Neural cell (in vitro differentiated cells): ENCODE data around the gene APLF. TPM values are rescaled to one million over a fixed set of nuclear protein-coding genes. Genes with fewer than 3 reads are reported as not detected.

Experiments used
- H2AFZ ChIP-seq: fragments of 200-600, 300-800 bp; sonication (generic), shearing (Covaris generic); 2 replicates; pipeline ENCODE4 v1.6.0; 2014; ENCODE audit warnings: low read depth, mild to moderate bottlenecking, antibody characterized with exemption, low read length, moderate library complexity
- H3F3A ChIP-seq: fragments of 200-600 bp; shearing (Covaris generic); 2 replicates; pipeline ENCODE4 v1.6.1; 2016; ENCODE audit warnings: mild to moderate bottlenecking, moderate library complexity, mixed read lengths, antibody characterized with exemption, low read length; ENCODE audit not compliant: insufficient read depth, poor library complexity, severe bottlenecking
- H3K27ac ChIP-seq: fragments of 200-600, 300-800 bp; sonication (generic), shearing (Covaris generic); 2 replicates; pipeline ENCODE4 v1.5.1; 2014; ENCODE audit warnings: mild to moderate bottlenecking, low read length, moderate library complexity
- H3K27me3 ChIP-seq: fragments of 300-800, 200-600 bp; sonication (generic), shearing (Covaris generic); 2 replicates; pipeline ENCODE4 v1.6.0; 2014; ENCODE audit warnings: mild to moderate bottlenecking, low read depth, low read length, moderate library complexity; ENCODE audit not compliant: insufficient read depth
- H3K36me3 ChIP-seq: fragments of 300-800, 200-600 bp; sonication (generic), shearing (Covaris generic); 2 replicates; pipeline ENCODE4 v1.5.1; 2014; ENCODE audit warnings: mild to moderate bottlenecking, antibody characterized with exemption, low read length, moderate library complexity; ENCODE audit not compliant: insufficient read depth
- H3K4me2 ChIP-seq: fragments of 300-800, 200-600 bp; sonication (generic), shearing (Covaris generic); 2 replicates; pipeline ENCODE4 v1.6.0; 2014; ENCODE audit warnings: mild to moderate bottlenecking, low read length
- H3K4me3 ChIP-seq: fragments of 300-800, 200-600 bp; sonication (generic), shearing (Covaris generic); 2 replicates; pipeline ENCODE4 v1.5.1; 2014; ENCODE audit warnings: mild to moderate bottlenecking, low read length, moderate library complexity
- H3K79me2 ChIP-seq: fragments of 200-600 bp; shearing (Covaris generic); replicated peaks from 2 replicates; pipeline ENCODE4 v1.6.0; 2014; ENCODE audit warnings: mild to moderate bottlenecking, low read length, moderate library complexity; ENCODE audit not compliant: insufficient read depth
- H3K9ac ChIP-seq: fragments of 300-800, 200-600 bp; sonication (generic), shearing (Covaris generic); 2 replicates; pipeline ENCODE4 v1.6.1; 2016; ENCODE audit warnings: mild to moderate bottlenecking, low read length, mixed read lengths
- H3K9me2 ChIP-seq: fragments of 200-600 bp; shearing (Covaris generic); 2 replicates; pipeline ENCODE4 v1.6.1; 2016; ENCODE audit warnings: mild to moderate bottlenecking, low read length, mixed read lengths; ENCODE audit not compliant: insufficient read depth
- H3K9me3 ChIP-seq: fragments of 200-600, 300-800 bp; sonication (generic), shearing (Covaris generic); 2 replicates; pipeline ENCODE4 v1.6.1; 2016; ENCODE audit warnings: mild to moderate bottlenecking, mixed run types, low read length, moderate library complexity, mixed read lengths
- H4K20me1 ChIP-seq: fragments of 200-600 bp; shearing (Covaris generic); 2 replicates; pipeline ENCODE4 v1.6.1; 2016; ENCODE audit warnings: mild to moderate bottlenecking, mixed run types; ENCODE audit not compliant: insufficient read depth
- CTCF ChIP-seq: fragments of 450-650 bp; IDR thresholded peaks from 2 replicates; pipeline ENCODE4 v1.5.1; 2014; ENCODE audit warnings: antibody characterized with exemption, mild to moderate bottlenecking, moderate library complexity; ENCODE audit not compliant: poor library complexity, severe bottlenecking
- EP300 ChIP-seq: fragments of 450-650 bp; conservative IDR thresholded peaks from 2 replicates; pipeline ENCODE4 v1.6.1; 2014; ENCODE audit warnings: antibody characterized with exemption, mild to moderate bottlenecking, moderate library complexity; ENCODE audit not compliant: poor library complexity, severe bottlenecking
- EZH2 ChIP-seq: fragments of 200-600, 300-800 bp; shearing (Covaris generic), sonication (generic); IDR thresholded peaks from 2 replicates; pipeline ENCODE4 v1.6.1; 2014; ENCODE audit warnings: antibody characterized with exemption, low read length, borderline replicate concordance, mild to moderate bottlenecking; ENCODE audit not compliant: insufficient read depth, poor library complexity, severe bottlenecking
- MXI1 ChIP-seq: fragments of 450-650 bp; conservative IDR thresholded peaks from 2 replicates; pipeline ENCODE4 v1.6.1; 2014; ENCODE audit warnings: antibody characterized with exemption, mild to moderate bottlenecking; ENCODE audit not compliant: poor library complexity, severe bottlenecking
- POLR2AphosphoS5 ChIP-seq: IDR thresholded peaks from 2 replicates; pipeline ENCODE4 v1.6.1; 2012
- RAD21 ChIP-seq: fragments of 450-650 bp; conservative IDR thresholded peaks from 2 replicates; pipeline ENCODE4 v1.6.1; 2014; ENCODE audit warnings: antibody characterized with exemption, mild to moderate bottlenecking, moderate library complexity
- SMC3 ChIP-seq: fragments of 450-650 bp; conservative IDR thresholded peaks from 2 replicates; pipeline ENCODE4 v1.6.1; 2014; ENCODE audit warnings: antibody characterized with exemption, mild to moderate bottlenecking, moderate library complexity; ENCODE audit not compliant: poor library complexity
- TAF1 ChIP-seq: IDR thresholded peaks from 2 replicates; pipeline ENCODE4 v1.6.1; 2012; ENCODE audit warnings: low read depth
- polyA plus RNA-seq: library from polyadenylated mRNA; depleted of rRNA; stranded (reverse); fragments of >200 nt; gene quantifications from 2 replicates; pipeline ENCODE4 v1.2.3, GENCODE V29; 2014
- TF ChIP-seq, protein P1 (sequence below): IDR thresholded peaks from 2 replicates; pipeline ENCODE4 v1.6.1; 2012; ENCODE audit warnings: borderline replicate concordance

APLF gene
- polyA plus RNA-seq, 1 donor from 2014 or later, result 0.45 TPM

- no peak overlapping the region for H3K9ac ChIP-seq
- H3K36me3 ChIP-seq, result no peaks in the 10 kb centered on the region
- no peaks in the 10 kb centered on the region for H3K9me3 ChIP-seq
- H4K20me1 ChIP-seq, result no peaks in the 10 kb centered on the region
- H3K27ac ChIP-seq, result no peak overlapping the region
- H3F3A ChIP-seq, result no peaks in the 10 kb centered on the region
- H3K79me2 ChIP-seq, result no peaks in the 10 kb centered on the region
- H3K9me2 ChIP-seq, result no peaks in the 10 kb centered on the region
- H3K4me3 ChIP-seq, result no peak overlapping the region
- no peaks in the 10 kb centered on the region for H3K27me3 ChIP-seq
- TF ChIP-seq, protein P1, sequence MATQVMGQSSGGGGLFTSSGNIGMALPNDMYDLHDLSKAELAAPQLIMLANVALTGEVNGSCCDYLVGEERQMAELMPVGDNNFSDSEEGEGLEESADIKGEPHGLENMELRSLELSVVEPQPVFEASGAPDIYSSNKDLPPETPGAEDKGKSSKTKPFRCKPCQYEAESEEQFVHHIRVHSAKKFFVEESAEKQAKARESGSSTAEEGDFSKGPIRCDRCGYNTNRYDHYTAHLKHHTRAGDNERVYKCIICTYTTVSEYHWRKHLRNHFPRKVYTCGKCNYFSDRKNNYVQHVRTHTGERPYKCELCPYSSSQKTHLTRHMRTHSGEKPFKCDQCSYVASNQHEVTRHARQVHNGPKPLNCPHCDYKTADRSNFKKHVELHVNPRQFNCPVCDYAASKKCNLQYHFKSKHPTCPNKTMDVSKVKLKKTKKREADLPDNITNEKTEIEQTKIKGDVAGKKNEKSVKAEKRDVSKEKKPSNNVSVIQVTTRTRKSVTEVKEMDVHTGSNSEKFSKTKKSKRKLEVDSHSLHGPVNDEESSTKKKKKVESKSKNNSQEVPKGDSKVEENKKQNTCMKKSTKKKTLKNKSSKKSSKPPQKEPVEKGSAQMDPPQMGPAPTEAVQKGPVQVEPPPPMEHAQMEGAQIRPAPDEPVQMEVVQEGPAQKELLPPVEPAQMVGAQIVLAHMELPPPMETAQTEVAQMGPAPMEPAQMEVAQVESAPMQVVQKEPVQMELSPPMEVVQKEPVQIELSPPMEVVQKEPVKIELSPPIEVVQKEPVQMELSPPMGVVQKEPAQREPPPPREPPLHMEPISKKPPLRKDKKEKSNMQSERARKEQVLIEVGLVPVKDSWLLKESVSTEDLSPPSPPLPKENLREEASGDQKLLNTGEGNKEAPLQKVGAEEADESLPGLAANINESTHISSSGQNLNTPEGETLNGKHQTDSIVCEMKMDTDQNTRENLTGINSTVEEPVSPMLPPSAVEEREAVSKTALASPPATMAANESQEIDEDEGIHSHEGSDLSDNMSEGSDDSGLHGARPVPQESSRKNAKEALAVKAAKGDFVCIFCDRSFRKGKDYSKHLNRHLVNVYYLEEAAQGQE, result no peak
- TF ChIP-seq RAD21 (no peak), SMC3 (no peak), EP300 (no peak), EZH2 (no peak), POLR2AphosphoS5 (no peak), CTCF (no peak), MXI1 (no peak), TAF1 (no peak)
- H3K4me2 ChIP-seq, result no peak overlapping the region
- no peak overlapping the region for H2AFZ ChIP-seq
Observed at GRCh38 chr2:68623820-68624219, 156.4 kb downstream of the APLF start.

DNA sequence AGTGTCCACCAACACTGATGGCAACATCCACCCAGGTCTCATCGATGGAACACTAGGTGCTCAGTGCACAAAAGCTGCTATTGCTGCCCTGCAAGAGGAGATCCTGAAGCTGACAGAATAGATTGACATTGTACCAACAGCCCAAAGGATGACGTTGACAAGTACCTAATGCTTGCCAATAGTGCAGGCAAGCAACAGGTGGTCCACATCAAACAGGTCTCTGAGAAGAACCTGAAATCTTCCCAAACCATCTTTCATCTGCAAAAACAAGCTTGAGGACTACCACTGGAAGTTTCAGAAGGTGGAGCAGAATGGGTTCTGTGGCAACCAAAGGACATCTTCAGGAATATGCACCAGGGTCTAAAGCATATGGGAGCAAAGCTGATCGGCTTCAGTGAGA, 160.2 kb downstream of the APLF start:
- Histone ChIP-seq H3K27me3 (no peaks in the 10 kb centered on the region), H3K4me3 (no peak overlapping the region), H3K27ac (no peak overlapping the region), H2AFZ (no peak overlapping the region), H4K20me1 (no peaks in the 10 kb centered on the region), H3K36me3 (no peaks in the 10 kb centered on the region), H3K79me2 (no peaks in the 10 kb centered on the region), H3K9me3 (no peaks in the 10 kb centered on the region), H3K4me2 (no peak overlapping the region), H3K9ac (no peak overlapping the region), H3F3A (no peaks in the 10 kb centered on the region), H3K9me2 (no peaks in the 10 kb centered on the region)
- TF ChIP-seq CTCF (no peak), POLR2AphosphoS5 (no peak), EP300 (no peak), SMC3 (no peak), MXI1 (no peak), TAF1 (no peak), EZH2 (no peak)
- TF ChIP-seq, protein P1, result no peak
